Stimulated activated CD4-positive, alpha-beta T cell treated with anti-CD3 and anti-CD28 coated beads, Interleukin-4, amount 100 ng/mL, for 1 hour (primary cell): ENCODE measurements around the gene DCHS2.

ENCODE experiments used
- DNase-seq: peaks from one replicate; pipeline ENCODE4 v3.0.0-alpha.2; 2020

DCHS2 gene

GRCh38 chr4:154366956-154367355, 124.6 kb downstream of the DCHS2 start:
- no peak for DNase-seq

- no peak for DNase-seq
These were observed 127.3 kb downstream of the DCHS2 start for GRCh38 chr4:154364066-154364845.

- DNase-seq = no peak
These were observed 130.1 kb downstream of the DCHS2 start for GRCh38 chr4:154361450-154361849.

- DNase-seq = no peak
These were observed 131.1 kb downstream of the DCHS2 start for GRCh38 chr4:154360491-154360890.

- no peak for DNase-seq
These were observed 136.7 kb downstream of the DCHS2 start for GRCh38 chr4:154354883-154355282.

GRCh38 chr4:154349829-154350228, 141.8 kb downstream of the DCHS2 start:
- DNase-seq = no peak

- DNase-seq = no peak
These were observed 142.9 kb downstream of the DCHS2 start for GRCh38 chr4:154348657-154349056.

GRCh38 chr4:154345359-154345758, 146.2 kb downstream of the DCHS2 start:
- DNase-seq = no peak

GRCh38 chr4:154344686-154345085, 146.9 kb downstream of the DCHS2 start:
- DNase-seq = no peak

GRCh38 chr4:154343651-154344050, 147.9 kb downstream of the DCHS2 start:
- no peak for DNase-seq

GRCh38 chr4:154341448-154341847, 150.2 kb downstream of the DCHS2 start:
- no peak for DNase-seq

- no peak for DNase-seq
These were observed 156.0 kb downstream of the DCHS2 start for GRCh38 chr4:154335588-154335987.

- peak; percentile 55 for DNase-seq
These were observed 158.7 kb downstream of the DCHS2 start for GRCh38 chr4:154332681-154333421.

- no peak for DNase-seq
These were observed 161.7 kb downstream of the DCHS2 start for GRCh38 chr4:154329939-154330338.

GRCh38 chr4:154329268-154329868, 162.2 kb downstream of the DCHS2 start:
- DNase-seq = no peak

- no peak for DNase-seq
These were observed 163.6 kb downstream of the DCHS2 start for GRCh38 chr4:154328030-154328429.

- DNase-seq = no peak
These were observed 171.1 kb downstream of the DCHS2 start for GRCh38 chr4:154320521-154320920.

- DNase-seq = no peak
These were observed 171.9 kb downstream of the DCHS2 start for GRCh38 chr4:154319736-154320135.

GRCh38 chr4:154317201-154317999, 174.2 kb downstream of the DCHS2 start:
- no peak for DNase-seq

GRCh38 chr4:154315741-154316140, 175.9 kb downstream of the DCHS2 start:
- DNase-seq = no peak

- no peak for DNase-seq
These were observed 177.4 kb downstream of the DCHS2 start for GRCh38 chr4:154314248-154314647.

GRCh38 chr4:154313004-154313585, 178.5 kb downstream of the DCHS2 start:
- DNase-seq = no peak

GRCh38 chr4:154312246-154312645, 179.4 kb downstream of the DCHS2 start:
- no peak for DNase-seq
